Renal cortical epithelial cell (primary cell): Measurements from ENCODE around the gene SFXN2. TPM values are rescaled to one million over a fixed set of nuclear protein-coding genes. Genes with fewer than 3 reads are reported as not detected.
"Not testable (repeated sequence)": the region's sequence is repeated elsewhere in the genome, so short reads cannot be mapped to it uniquely, and the experiment has no call there.

Experiments
- DNase-seq: peaks from one replicate; pipeline ENCODE4 v3.0.0-alpha.2; 2011; ENCODE audit warnings: low read depth
- total RNA-seq: library from RNA; depleted of rRNA; stranded (reverse); fragments of >200 nt; gene quantifications from 2 replicates; pipeline ENCODE4 v1.2.3, GENCODE V29; 2014

The SFXN2 gene, protein sequence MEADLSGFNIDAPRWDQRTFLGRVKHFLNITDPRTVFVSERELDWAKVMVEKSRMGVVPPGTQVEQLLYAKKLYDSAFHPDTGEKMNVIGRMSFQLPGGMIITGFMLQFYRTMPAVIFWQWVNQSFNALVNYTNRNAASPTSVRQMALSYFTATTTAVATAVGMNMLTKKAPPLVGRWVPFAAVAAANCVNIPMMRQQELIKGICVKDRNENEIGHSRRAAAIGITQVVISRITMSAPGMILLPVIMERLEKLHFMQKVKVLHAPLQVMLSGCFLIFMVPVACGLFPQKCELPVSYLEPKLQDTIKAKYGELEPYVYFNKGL
- total RNA-seq: 5.1 and 5.6 TPM in 2 replicates

DNA sequence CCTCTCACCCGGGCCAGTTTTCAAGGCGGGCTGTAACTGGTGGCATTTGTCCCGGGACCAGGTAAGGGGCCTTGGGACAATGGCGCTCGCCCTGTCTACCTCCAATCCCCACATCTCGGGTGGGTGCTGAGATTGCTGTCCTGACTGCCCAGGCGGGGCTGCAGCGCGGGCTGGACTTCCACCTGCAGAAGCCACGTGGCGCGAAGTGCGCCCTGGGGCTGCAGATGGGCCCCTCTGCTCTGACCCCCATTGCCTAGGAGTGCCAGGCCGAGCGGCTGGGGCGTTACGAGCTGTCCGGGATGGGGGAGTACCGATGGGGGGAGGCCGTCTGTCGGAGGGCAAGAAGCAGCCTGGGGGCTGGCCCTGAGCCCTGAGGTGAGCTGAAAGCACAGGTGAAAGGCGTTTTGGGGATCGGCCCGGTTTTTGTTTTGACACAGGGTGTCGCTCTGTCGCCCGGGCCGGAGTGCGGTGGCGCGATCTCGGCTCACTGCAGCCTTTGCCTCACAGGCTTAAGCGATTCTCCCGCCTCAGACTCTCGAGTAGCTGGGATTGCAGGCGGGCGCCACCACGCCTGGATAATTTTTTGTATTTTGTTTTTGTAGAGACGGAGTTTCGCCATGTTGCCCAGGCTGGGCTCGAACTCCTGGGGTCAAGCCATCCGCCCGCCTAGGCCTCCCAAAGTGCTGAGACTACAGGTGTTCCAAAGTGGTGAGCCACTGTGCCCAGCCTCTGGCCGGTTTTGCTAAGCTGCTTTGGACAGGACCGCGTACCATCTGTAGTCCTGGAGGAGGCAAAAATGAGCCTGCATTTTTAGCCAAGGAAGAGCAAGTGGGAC, at the start of gene SFXN2:
Gene SFXN2 (plus strand): TSS at position 16 of the 835 bp plus-strand sequence. CDS start 12,001 bp downstream, outside the sequence.
- no peak for DNase-seq

DNA sequence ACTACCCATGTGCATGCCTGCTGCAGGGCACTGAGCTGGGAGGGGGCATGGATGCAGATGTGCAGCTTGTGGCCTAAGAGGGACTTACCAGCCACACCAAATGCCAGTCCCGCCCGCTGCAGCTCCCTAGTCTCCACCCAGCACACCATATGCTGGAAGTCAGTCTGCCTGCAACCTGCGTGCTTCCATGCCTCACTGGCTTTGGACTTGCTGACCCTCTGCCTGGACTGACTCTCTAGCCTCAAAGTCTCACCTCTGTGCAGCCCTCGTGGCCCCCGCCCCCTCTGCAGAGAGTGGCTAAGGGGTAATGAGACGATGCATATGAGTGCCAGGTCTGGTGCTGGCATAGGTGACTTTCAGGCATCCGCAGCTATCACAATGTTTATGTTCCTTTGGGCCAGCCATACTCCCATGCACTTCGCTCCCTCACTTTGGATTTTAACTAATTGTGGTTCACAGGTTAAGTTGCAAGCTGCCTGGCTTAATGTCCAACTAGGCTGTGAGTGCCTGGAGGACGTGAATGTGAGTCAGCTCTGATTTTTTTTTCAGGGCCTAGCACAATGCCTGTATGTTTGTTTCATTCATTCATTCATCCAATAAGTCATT, 48.4 kb upstream of the SFXN2 start:
- DNase-seq: peak; percentile 96

DNA sequence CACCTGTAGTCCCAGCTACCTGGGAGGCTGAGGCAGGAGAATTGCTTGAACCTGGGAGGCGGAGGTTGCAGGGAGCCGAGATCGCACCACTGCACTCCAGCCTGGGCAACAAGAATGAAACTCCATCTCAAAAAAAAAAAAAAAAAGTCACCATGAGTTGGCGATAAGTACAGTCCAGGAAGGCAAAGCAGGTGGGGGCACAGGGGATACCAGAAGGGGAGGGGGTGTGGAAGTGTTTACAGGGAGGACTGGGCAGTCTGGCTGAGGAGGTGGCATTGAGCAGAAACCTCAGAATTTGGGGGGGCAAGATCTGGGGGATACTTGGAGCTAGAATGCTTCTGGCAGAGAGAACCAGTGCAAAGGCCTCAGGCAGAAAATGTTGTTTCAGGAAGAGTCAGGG, 47.0 kb upstream of the SFXN2 start:
- DNase-seq: not testable (repeated sequence)

DNA sequence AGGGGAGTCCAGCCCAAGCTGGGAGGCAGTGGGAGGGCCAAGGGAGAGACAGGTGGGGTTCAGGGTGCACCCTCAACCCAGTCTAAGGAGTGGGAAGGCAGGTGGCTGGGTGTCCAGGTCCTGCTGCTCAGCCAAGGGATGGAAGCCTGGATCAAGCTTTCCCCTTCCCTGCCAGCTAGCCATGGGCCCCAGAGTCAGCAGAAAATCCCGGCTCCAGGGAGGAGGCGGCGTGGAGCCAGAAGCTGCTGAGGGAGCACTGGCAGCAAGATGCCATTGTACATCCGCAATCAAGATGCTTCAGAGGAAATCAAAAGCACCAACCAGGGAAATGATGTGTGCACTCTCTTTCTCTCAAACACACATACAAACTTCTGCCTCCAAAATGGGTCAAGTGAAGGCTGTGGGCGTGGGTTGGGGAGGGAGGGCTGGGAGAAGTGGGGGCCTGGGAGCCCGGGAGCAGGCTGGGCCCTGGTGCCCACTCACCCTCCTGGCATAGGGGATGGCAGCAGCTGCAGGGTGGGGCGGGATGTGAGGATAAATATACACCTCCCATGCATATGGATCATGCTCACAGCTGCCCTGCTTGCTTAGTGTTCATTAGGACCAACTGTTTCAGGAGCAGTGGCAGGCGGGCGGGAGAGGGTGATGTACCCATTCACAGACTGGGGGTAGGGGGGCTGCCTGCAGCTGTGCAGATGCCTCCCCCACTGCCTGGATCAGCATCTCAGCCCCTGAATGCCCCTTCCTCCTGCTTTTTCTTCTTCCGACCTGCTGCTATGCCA, 45.9 kb upstream of the SFXN2 start:
- no peak for DNase-seq

DNA sequence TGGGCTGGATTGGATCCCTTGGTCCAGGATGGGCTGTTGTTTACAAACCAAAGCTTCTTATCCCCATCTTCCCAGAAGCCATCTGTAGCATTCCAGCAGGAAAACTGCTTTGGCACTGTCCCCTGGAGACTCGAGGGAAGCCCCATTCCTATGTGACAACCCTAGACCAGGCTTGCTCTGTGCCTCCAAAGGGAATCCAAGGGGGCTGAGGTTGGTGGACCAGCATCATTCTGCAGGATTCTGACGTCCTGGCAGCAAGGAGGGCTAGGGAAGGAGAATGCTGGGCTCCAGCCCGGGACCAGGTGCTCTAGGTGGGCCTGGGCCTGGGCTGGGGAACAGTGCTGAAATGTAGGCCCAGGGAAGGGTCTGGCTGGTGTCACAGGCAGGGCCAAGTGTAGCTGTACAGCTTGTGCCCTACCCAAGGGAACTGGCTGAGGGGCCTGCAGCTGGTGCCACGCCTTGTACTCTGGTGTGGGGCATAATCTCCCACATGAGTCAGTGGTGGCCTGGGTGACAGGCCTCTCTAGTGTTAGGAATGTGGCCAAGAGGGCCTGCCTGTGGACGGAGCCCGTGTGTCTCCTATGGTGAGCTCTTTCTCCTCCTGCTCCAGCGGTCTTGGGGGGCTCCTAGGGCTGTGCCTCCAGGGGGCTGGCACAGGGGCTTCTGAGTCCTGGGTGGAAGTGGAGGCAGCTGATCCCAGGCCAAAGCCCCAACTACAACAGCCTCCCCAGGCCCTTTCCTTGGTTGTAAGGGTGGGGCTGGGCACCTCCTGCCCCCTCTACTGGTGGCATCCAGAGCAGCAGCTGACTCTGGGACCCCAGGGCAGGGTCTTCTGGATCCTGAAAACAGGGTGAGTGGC, 45.0 kb upstream of the SFXN2 start:
- DNase-seq: peak; percentile 66

DNA sequence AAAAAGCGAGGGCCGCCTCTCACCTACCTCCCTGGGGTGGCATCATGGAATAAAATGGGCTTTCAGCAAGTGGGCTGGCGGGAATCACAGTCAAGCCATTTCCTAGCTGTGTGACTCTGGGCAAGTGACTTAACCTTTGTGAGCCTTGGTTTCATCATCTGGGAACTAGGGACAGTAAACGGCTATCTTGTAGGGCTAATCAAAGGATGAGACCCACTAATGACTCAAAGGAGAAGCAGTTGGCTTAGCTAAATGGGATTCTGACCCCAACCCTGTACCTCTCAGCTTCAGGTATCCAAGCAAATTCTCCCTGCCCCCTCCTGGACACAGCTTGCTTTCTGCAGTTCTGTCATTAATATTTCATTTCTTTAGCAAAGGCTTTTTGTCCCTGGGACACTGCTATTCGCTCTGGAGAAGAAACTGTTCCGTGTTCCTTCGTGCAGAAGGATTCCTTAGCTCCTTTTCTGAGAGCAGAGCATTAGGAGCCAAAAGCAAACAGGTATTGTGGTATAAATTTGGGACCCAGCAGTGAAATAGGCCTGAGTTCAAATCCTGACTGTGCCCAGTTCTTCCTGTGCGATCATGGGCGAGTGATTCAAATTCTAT, 44.3 kb upstream of the SFXN2 start:
- DNase-seq: no peak

DNA sequence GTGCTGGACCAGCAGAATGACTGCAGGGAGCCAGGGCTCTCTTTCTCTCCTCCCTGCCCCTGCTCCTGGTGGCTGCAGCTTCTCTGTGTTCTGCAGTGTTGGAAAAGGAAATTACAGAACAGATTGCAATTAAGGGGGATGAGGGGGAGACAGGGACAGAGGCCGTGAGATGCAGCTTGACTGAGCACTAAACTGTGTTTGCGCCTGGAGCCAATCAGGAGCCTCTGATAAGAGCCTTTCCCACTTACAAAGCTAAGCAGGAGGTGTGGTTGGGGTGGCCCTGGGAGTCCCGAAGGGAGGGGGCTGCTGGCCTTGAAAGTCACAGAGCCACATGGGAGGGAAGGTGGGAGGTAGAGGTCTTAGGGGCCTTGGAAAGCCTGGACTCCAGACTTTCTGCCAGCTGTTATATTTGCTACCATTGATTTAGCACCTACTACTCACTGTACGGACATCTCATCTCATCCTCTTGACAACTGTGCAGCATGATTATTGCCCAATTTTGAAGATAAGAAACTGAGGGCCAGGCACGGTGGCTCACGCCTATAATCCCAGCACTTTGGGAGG, 43.5 kb upstream of the SFXN2 start:
- no peak for DNase-seq

DNA sequence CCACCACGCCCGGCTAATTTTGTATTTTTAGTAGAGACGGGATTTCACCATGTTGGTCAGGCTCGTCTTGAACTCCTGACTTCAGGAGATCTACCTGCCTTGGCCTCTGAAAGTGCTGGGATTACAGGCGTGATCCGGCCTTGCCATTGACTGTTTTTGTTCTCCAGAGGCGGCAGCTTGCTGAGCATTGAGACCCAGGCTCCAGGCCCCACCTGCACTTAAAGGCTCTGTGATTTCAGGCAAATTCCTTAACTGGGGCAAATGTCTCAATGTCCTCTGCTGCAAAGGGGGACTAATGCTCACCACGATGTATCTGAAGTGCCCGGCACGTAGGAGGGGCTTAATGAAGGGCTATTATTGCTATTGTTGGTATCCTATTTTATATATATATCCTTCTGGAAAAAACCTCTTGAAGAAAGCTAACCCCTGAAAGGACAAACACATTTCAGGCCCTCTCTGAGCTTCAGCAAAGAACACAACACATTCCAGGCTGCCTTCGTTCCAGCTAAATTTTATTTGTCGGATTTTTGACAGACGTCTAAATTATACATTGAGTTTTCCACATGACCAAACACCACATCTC, 41.1 kb upstream of the SFXN2 start:
- DNase-seq: no peak

DNA sequence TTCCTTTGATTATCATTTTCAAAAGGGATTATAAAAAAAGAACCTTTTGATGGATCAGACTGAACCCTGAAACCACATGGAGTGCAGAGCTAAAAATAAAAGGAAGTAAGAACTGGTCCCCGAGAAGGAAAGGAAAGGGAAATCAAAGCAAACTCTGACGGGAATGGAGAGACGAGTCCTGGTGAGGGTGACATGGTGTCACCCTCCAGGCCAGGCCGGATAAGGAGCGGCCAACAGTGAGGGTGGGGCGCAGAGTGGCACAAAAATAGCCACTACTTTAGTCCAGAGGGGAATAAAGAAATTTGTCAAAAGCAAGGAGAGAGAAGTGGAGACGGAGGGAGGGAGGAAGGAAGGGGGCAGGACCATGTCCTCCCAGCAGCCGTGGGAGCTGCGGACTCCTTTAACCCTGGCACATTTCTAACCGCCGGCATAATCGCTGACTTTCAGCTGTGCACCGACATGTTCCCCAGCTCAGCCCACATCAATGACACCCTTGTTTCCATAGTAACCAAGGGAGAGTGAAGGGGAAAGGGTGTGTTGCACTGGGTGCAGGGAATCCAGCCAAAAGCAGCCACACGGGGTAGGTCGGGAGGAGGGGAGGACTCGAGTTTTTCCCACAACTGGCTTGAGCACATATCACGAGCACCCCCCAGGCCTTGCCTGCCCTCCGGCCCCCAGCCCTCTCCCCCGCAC, 40.5 kb upstream of the SFXN2 start:
- DNase-seq: peak; percentile 84

DNA sequence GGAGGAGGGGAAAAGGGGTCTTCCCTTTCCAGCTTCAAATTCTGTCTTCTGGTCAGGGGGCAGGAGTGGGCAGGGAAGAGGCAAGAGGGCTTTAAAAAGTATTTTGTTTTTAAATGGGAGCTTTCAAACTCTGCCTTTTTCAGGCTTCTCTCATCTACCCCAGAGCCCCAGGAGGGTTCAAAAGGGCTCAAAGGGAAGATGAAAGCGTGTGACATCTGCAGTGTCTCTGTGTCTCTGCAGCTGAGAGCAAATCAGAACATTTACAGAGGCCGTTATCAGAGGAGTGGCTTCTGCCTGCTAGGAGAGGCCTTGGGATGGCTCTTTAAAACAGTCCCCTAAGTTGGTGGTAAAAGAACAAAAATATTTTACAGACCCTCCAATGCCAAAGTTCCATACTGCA, 39.9 kb upstream of the SFXN2 start:
- no peak for DNase-seq

DNA sequence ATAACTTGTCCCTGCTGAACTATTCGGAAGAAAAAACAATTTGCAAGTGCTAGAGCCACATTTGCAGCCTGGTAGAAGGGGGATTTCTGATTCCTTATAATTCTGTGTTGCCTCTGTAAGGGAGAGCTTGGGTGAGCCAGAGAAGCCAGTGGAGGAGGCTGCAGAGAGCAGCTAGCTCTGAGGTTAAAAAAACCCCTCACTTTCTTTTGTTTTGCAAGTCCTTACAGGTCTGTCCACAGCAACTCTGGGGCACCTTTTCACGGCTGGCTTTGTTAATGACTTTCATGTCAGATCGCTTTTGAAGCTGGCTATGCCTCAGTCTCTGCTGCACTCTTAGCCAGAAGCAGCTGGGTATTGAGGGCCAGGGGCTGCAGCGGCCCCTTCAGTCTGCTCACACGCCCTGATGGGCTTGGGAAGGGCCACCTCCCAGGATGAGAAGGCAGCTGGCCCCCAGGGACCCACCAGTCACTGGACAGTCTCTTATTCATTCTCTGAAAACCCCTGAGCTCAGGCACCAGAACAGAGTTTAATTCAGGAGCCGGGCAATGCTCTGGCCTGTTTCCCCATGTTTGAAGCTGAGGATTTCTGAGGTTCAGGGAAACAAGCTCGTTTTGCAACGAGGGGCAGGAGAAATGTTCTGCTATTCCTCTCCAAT, 39.3 kb upstream of the SFXN2 start:
- DNase-seq: no peak

DNA sequence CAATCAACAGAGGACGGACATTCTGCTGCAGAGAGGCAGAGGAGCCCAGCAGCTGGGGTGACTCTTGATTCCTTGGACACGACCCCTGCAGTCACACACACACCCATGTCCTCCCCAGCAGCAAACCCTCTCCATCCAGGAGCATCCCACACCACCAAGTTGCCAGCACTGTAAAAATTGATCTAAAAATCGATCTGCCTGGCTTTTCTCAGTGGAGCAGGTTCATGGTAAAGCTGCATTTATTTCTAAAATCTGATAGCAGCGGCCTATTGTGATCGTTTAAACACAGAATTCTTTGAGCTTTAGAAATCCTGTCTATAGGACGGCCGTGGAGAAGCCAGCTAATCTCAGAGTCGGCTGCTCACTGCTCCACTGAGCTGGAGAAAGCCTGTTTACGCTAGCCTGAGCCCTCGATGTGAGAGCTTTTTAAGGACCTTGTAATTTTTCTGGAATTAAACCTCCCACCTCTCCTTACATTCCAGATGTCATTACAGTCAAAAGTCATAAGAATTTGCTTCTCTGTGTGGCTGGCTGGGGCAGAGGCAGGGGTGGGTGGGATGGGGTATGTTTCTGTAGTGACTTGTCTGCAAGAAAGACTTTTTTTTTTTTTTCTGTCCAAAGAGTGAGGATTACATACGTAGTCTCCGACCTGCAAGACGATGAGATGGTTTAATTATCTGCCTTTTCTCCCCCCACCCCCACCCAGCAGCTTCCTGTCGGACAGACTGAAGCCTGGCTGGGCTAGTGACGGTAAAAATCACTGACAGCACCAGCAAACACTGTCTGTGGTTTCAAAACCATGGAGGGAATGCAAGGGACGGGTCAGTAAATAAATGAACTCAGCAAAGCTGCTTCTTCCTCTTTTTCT, 38.5 kb upstream of the SFXN2 start:
- peak; percentile 93 for DNase-seq

DNA sequence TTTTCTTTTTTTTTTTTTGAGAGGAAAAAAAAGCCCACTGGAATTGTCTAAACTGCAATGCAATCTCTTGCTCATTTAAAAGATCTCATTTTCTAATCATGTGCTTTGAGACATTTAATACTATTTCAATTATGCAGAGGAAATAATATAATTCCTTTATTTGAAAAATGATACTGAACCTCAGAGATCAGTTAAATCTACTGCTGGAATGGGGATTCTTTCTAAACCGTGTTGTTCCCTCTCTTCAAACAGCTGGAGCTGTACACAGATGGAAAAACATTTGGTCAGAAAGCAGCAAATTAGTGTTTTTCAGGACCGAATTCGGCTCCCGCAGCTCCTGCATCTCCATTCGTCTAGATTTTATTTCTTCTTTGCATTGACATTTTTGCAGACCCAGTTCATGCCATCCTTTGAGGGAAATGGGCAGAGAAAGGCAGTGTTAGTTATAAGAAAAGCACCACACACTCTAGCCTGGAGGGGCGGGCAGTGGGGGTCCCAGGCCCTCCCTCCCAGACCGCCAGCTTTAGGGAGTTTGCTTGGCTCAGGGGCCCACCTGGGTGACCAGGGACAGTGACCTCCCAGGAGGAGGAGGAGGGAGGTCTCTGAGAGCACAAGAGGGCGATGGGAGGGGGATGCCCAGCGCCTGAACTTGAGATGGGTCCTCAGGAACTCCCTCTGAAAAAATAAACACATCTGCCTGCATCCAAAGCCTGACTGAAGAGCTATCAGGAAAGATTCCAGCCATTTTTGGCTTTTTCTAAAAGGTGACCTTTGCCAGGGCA, 37.7 kb upstream of the SFXN2 start:
- DNase-seq: no peak

DNA sequence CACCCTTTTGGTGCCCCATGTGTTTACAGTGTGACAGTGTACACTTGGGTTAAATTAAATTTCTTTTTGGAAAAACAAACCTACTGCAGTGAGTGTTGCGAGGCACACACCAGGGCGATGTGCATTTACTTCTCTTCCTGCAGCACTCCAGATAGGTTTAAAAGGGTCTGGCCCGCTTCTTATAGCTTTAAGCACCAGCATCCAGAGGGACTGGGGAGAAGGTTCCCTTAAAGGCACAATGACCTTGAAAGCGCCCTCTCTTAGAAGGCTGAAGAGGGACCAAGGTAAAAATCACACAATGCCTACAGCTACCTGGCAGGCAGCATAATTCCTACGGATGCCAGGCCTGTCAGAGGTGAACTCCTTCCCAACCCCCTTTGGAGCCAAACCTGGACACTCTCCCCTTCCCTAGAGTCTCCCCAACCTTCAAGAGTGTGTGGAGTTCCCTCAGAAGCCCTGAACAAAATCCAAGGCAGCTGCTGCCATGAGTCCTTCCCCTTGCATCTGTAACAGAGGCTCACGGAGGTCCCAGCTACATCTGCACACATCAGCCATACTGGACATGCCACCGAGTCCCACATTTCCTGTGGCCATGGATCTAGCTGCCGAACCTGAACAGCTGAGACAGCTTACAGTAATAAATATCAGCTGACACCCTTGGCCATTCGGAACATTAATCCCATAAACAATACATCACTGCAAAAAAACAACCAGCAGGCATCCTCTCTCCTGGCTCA, 36.9 kb upstream of the SFXN2 start:
- no peak for DNase-seq

DNA sequence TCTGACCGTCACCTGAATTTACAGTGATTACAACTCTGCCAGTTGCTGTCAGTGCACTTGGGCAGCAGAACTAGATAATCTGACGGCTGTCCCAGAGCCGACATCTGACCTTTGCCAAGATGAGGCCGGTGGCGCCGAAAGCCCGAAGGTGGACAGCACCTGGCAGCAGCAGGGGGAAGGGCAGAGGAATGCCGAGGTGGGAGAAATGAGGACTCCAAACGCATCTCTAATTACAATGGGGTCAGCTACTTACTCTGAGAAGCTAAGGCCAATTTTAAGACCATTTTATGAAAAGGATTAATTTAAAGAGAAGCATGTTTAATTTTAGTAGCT, 36.4 kb upstream of the SFXN2 start:
- no peak for DNase-seq

DNA sequence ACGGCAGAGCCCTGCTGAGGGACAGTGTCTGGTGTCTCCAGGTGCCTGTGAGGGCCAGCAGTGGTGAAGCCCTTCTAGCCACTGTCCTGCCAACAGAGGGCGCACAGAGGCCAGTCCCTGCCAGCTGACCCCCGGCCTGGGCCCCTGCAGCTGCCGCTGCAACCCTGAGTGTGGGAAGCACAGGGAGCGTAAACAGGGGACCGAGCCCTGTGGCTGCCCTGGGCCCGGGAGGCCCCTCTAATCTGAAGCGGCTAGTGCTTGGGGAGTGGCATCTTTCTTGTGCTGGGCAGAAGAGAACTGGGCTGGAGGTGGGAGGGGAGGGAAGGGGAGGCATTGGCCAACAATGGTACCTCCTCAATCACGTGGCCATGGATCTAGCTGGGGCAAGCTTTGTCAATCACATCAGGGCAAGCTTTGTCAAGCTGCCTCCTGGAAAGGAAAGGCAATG, 35.6 kb upstream of the SFXN2 start:
- DNase-seq: peak; percentile 64
